Measurements from ENCODE around the gene MKRN2OS.
A peak's percentile ranks its signal among the peaks of the same experiment; 100 is the strongest.

The MKRN2OS gene

GRCh38 chr3:12557473-12558100 is 12.3 kb upstream of the MKRN2OS start:
- TF ChIP-seq EZH2phosphoT487 (conservative IDR thresholded peaks at IDR 0.05; ENCODE audit: low read length), result no peak
- TF ChIP-seq CTCF (IDR thresholded peaks at IDR 0.05; ENCODE audit: insufficient read depth, low read length, poor library complexity, severe bottlenecking), result no peak
- no peaks in the 10 kb centered on the region for H3K27me3 ChIP-seq (ENCODE audit: low read length)
- H3K79me2 ChIP-seq (ENCODE audit: insufficient read depth, low read length), result peaks cover 57% of the 10 kb centered on the region
- H3K4me2 ChIP-seq (ENCODE audit: low read depth, low read length, poor library complexity, severe bottlenecking), result peak overlapping the region; percentile 95
- peak overlapping the region; percentile 84 for H3K9ac ChIP-seq (ENCODE audit: low read length)
- H3K9me2 ChIP-seq (replicated peaks; ENCODE audit: insufficient read depth, low read length), result no peaks in the 10 kb centered on the region
- no peaks in the 10 kb centered on the region for H3K36me3 ChIP-seq (ENCODE audit: low read length)
- peak overlapping the region; percentile 70 for H3K27ac ChIP-seq (ENCODE audit: low read depth, low read length)
- peak overlapping the region; percentile 97 for H2AFZ ChIP-seq (ENCODE audit: low read depth, low read length, severe bottlenecking)
- H4K20me1 ChIP-seq (ENCODE audit: low read depth, low read length), result peaks cover 3% of the 10 kb centered on the region; the same call in 1 of the 2 replicates
- no peaks in the 10 kb centered on the region for H3K9me3 ChIP-seq (ENCODE audit: insufficient read depth, low read length)
- no peaks in the 10 kb centered on the region for H3F3A ChIP-seq (ENCODE audit: insufficient read depth)
- H3K4me3 ChIP-seq (ENCODE audit: insufficient read depth, low read length, poor library complexity, severe bottlenecking), result peak overlapping the region; percentile 74

- no peaks in the 10 kb centered on the region for H3K9me2 ChIP-seq (replicated peaks; ENCODE audit: insufficient read depth, low read length)
- H3K4me3 ChIP-seq (ENCODE audit: insufficient read depth, low read length, poor library complexity, severe bottlenecking), result peak within 1 kb of the TSS; percentile 74
- H3F3A ChIP-seq (ENCODE audit: insufficient read depth), result no peaks in the 10 kb centered on the region
- peaks cover 3% of the 10 kb centered on the region; the same call in 1 of the 2 replicates for H4K20me1 ChIP-seq (ENCODE audit: low read depth, low read length)
- peak within 1 kb of the TSS; percentile 70 for H3K27ac ChIP-seq (ENCODE audit: low read depth, low read length)
- peak within 1 kb of the TSS; percentile 95 for H3K4me2 ChIP-seq (ENCODE audit: low read depth, low read length, poor library complexity, severe bottlenecking)
- peaks cover 50% of the 10 kb centered on the region for H3K79me2 ChIP-seq (ENCODE audit: insufficient read depth, low read length)
- peak within 1 kb of the TSS; percentile 84 for H3K9ac ChIP-seq (ENCODE audit: low read length)
- no peaks in the 10 kb centered on the region for H3K36me3 ChIP-seq (ENCODE audit: low read length)
- TF ChIP-seq EZH2phosphoT487 (conservative IDR thresholded peaks at IDR 0.05; ENCODE audit: low read length) (no peak), CTCF (IDR thresholded peaks at IDR 0.05; ENCODE audit: insufficient read depth, low read length, poor library complexity, severe bottlenecking) (no peak)
- H3K27me3 ChIP-seq (ENCODE audit: low read length), result no peaks in the 10 kb centered on the region
- H2AFZ ChIP-seq (ENCODE audit: low read depth, low read length, severe bottlenecking), result peak within 1 kb of the TSS; percentile 97
- H3K9me3 ChIP-seq (ENCODE audit: insufficient read depth, low read length), result no peaks in the 10 kb centered on the region
These were observed 11.6 kb upstream of the MKRN2OS start, which contains the start of gene MKRN2 for GRCh38 chr3:12556690-12557472. Gene MKRN2 (plus strand): TSS chr3:12557087. CDS start chr3:12557151, 64 bp downstream.

GRCh38 chr3:12556314-12556689 is 11.0 kb upstream of the MKRN2OS start:
- Histone ChIP-seq H3K9me3 (ENCODE audit: insufficient read depth, low read length) (no peaks in the 10 kb centered on the region), H3F3A (ENCODE audit: insufficient read depth) (no peaks in the 10 kb centered on the region), H3K36me3 (ENCODE audit: low read length) (no peaks in the 10 kb centered on the region), H3K27me3 (ENCODE audit: low read length) (no peaks in the 10 kb centered on the region), H3K9ac (ENCODE audit: low read length) (peak overlapping the region; percentile 84), H3K27ac (ENCODE audit: low read depth, low read length) (no peak overlapping the region), H3K4me2 (ENCODE audit: low read depth, low read length, poor library complexity, severe bottlenecking) (peak overlapping the region; percentile 77), H3K79me2 (ENCODE audit: insufficient read depth, low read length) (peaks cover 44% of the 10 kb centered on the region), H2AFZ (ENCODE audit: low read depth, low read length, severe bottlenecking) (peak overlapping the region; percentile 97), H3K4me3 (ENCODE audit: insufficient read depth, low read length, poor library complexity, severe bottlenecking) (peak overlapping the region; percentile 74), H3K9me2 (replicated peaks; ENCODE audit: insufficient read depth, low read length) (no peaks in the 10 kb centered on the region), H4K20me1 (ENCODE audit: low read depth, low read length) (peaks cover 3% of the 10 kb centered on the region; the same call in 1 of the 2 replicates)
- TF ChIP-seq CTCF (IDR thresholded peaks at IDR 0.05; ENCODE audit: insufficient read depth, low read length, poor library complexity, severe bottlenecking), result no peak
- TF ChIP-seq EZH2phosphoT487 (conservative IDR thresholded peaks at IDR 0.05; ENCODE audit: low read length), result no peak

Data from SU-DHL-6 (cell line).